ENCODE results near the gene FH.

FH gene

DNA sequence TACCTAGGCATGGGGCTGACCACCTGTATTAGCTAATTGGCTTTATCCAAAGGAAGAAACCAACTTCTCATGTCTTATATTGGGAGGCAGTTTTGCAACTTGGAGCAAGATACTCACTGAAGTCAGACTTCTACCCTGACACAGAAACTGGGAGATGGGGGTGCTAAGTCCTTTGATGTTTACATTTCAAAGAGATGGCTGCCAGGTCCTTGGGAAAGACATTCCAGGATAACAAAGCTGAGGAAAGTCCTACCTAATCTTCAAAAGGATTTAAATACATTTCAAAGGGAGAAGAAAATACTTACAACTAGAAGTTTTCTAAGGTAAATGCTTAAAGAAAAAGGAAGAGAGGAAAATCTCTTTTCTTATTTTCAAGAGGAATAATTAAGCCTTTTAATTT lies 62.1 kb downstream of the FH start:
- DNase-seq (ENCODE audit: low spot score): no peak

DNA sequence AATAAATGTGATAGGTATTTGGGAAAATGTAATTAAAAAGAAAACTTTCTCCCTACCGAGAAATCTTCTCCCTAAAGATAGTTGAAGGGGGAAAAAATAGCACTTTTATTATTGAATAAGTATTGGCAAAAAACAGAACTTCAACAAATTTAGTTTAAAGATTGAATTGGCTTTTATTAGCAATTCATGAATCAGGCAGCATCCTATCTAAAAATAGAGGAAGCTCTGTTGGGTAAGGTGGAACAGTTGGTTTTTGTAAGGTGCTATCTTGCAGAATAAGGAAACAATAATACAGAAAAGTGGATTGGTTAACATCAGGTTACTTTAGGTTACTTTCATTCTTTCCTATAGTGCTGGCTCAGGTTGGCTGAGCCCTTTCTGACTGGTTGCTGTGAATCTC lies 62.8 kb downstream of the FH start:
- DNase-seq (ENCODE audit: low spot score): no peak

GRCh38 chr1:241453732-241454131 lies 65.8 kb downstream of the FH start:
- no peak for DNase-seq (ENCODE audit: low spot score)

GRCh38 chr1:241451956-241452355 lies 67.6 kb downstream of the FH start:
- no peak for DNase-seq (ENCODE audit: low spot score)
